CD4-positive, alpha-beta T cell (primary cell): ENCODE measurements around the gene ZNF646. TPM values are rescaled to one million over a fixed set of nuclear protein-coding genes. Genes with fewer than 3 reads are reported as not detected.

ENCODE experiments used
- ATAC-seq: fragments of 200-7000 bp; cut with Tn5 transposase; one replicate; pipeline ENCODE4 v1.10.0; 2022; ENCODE audit warnings: mild to moderate bottlenecking; ENCODE audit not compliant: poor library complexity
- CTCF ChIA-PET: fragments of 350-600 bp; sonication (Branson Sonifier 250); formaldehyde crosslinking; loops from one replicate; lab custom pipeline; 2021; ENCODE audit warnings: antibody characterized with exemption, inconsistent platforms; lab: Charles Lee
- POLR2A ChIA-PET: fragments of 350-600 bp; sonication (Branson Sonifier 250); formaldehyde crosslinking; loops from one replicate; lab custom pipeline; 2021; ENCODE audit warnings: antibody characterized with exemption, inconsistent platforms; lab: Charles Lee
- DNase-seq, 14 experiments: peaks; one replicate each; pipeline ENCODE4 v3.0.0-alpha.2; 2013 to 2020; ENCODE audit warnings: mixed read lengths in 2 of 14
- H3K27ac ChIP-seq, 2 donors: one replicate each; pipeline versions ENCODE4 v1.5.1 to v1.7.0; 2013; ENCODE audit warnings: low read length in 2 of 2, low read depth in 1 of 2, mild to moderate bottlenecking in 1 of 2
- H3K27me3 ChIP-seq, 2 experiments: 1 replicate in 1 of 2; 2 replicates in 1 of 2; pipeline versions ENCODE4 v1.6.1 to v1.7.0; 2013; ENCODE audit warnings: low read length in 2 of 2, control low read depth in 1 of 2, mild to moderate bottlenecking in 1 of 2, moderate library complexity in 1 of 2; ENCODE audit not compliant: insufficient read depth in 2 of 2, control insufficient read depth in 1 of 2
- H3K36me3 ChIP-seq: one replicate; pipeline ENCODE4 v1.6.1; 2013; ENCODE audit warnings: low read length, control low read depth; ENCODE audit not compliant: insufficient read depth
- H3K4me1 ChIP-seq: one replicate; pipeline ENCODE4 v1.6.1; 2013; ENCODE audit warnings: low read length, control low read depth; ENCODE audit not compliant: insufficient read depth
- H3K4me3 ChIP-seq: one replicate; pipeline ENCODE4 v1.5.1; 2013; ENCODE audit warnings: mild to moderate bottlenecking, low read length, moderate library complexity
- H3K9me3 ChIP-seq, 2 experiments: 1 replicate in 1 of 2; 2 replicates in 1 of 2; pipeline versions ENCODE4 v1.6.1 to v1.7.0; 2013; ENCODE audit warnings: low read length in 2 of 2, mild to moderate bottlenecking in 2 of 2, control low read depth in 1 of 2, moderate library complexity in 1 of 2; ENCODE audit not compliant: control insufficient read depth in 1 of 2, insufficient read depth in 1 of 2
- H3K27ac Mint-ChIP-seq: one replicate; pipeline ENCODE4 v1.8.0; 2020; ENCODE audit warnings: mixed read lengths
- H3K27me3 Mint-ChIP-seq: one replicate; pipeline ENCODE4 v1.8.0; 2021; ENCODE audit warnings: mixed read lengths
- H3K36me3 Mint-ChIP-seq: one replicate; pipeline ENCODE4 v1.8.0; 2021; ENCODE audit warnings: low read depth, mixed read lengths
- H3K4me1 Mint-ChIP-seq: one replicate; pipeline ENCODE4 v1.8.0; 2021; ENCODE audit warnings: low read depth, mixed read lengths
- H3K4me3 Mint-ChIP-seq: one replicate; pipeline ENCODE4 v1.8.0; 2020; ENCODE audit warnings: mild to moderate bottlenecking, mixed read lengths
- H3K9me3 Mint-ChIP-seq: one replicate; pipeline ENCODE4 v1.8.0; 2020; ENCODE audit warnings: mixed read lengths
- intact Hi-C, 2 experiments: fragments of 100-400 bp; cut with DNase I in 1 of 2; cut with micrococcal nuclease in 1 of 2; formaldehyde crosslinking; loops; one replicate each; pipeline versions ENCODE4 v1.15.1 to v1.9.0; 2023 to 2025; cut with DNase I, micrococcal nuclease
- total RNA-seq, 174 experiments: library from RNA in 2 of 174; stranded (reverse) in 2 of 174; gene quantifications; one replicate each; pipeline ENCODE4 v1.2.3 and lab custom pipeline; 2021 to 2026
- TF ChIP-seq, protein P1 (sequence below): fragments of 200-600 bp; IDR thresholded peaks from one replicate; pipeline ENCODE4 v1.8.0; 2022; ENCODE audit warnings: antibody characterized with exemption, mild to moderate bottlenecking

The ZNF646 gene
- total RNA-seq, 2 experiments from 2014 or later, result 14.3 to 16.6 TPM

DNA sequence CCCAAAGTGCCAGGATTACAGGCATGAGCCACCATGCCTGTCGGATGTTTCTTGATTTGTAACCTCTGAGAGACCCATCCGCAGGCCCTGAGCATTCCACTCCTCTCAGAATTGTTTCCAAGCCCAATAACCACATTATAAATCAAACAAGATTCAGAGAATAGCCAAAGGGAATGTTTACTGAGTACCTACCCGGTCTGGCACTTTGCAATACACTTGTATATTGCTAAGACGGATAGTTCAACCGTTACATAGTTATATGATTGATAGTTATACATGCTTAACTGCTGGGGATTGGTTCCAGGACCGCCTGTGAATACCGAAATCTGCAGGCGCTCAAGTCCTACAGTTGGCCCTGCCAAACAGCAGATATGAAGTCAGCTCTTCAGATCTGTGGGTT, 40.2 kb downstream of the ZNF646 start:
- no peaks in the 10 kb centered on the region for H3K9me3 ChIP-seq
- H3K4me1 Mint-ChIP-seq, result peaks cover 20% of the 10 kb centered on the region
- DNase-seq (no peak), ATAC-seq (no peak)
- TF ChIP-seq, protein P1, sequence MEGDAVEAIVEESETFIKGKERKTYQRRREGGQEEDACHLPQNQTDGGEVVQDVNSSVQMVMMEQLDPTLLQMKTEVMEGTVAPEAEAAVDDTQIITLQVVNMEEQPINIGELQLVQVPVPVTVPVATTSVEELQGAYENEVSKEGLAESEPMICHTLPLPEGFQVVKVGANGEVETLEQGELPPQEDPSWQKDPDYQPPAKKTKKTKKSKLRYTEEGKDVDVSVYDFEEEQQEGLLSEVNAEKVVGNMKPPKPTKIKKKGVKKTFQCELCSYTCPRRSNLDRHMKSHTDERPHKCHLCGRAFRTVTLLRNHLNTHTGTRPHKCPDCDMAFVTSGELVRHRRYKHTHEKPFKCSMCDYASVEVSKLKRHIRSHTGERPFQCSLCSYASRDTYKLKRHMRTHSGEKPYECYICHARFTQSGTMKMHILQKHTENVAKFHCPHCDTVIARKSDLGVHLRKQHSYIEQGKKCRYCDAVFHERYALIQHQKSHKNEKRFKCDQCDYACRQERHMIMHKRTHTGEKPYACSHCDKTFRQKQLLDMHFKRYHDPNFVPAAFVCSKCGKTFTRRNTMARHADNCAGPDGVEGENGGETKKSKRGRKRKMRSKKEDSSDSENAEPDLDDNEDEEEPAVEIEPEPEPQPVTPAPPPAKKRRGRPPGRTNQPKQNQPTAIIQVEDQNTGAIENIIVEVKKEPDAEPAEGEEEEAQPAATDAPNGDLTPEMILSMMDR, result no peak
- ChIA-PET CTCF (interaction anchor here (0.8 kb wide), 1 partner anchor 28 kb away, joined by 3 read pairs; no protein-coding TSS in a partner anchor), POLR2A (interaction anchor here (1.9 kb wide), 1 partner anchor 28 kb away, joined by 6 read pairs; no protein-coding TSS in a partner anchor)
- H3K27me3 ChIP-seq, result no peaks in the 10 kb centered on the region
- peaks cover 25% of the 10 kb centered on the region for H3K4me1 ChIP-seq
- H3K27me3 Mint-ChIP-seq, result no peaks in the 10 kb centered on the region
- no peak overlapping the region for H3K27ac ChIP-seq
- H3K9me3 Mint-ChIP-seq, result no peaks in the 10 kb centered on the region
- peak overlapping the region; percentile 38 for H3K4me3 Mint-ChIP-seq
- intact Hi-C loops, result no loop called here
- H3K4me3 ChIP-seq, result no peak overlapping the region
- H3K36me3 Mint-ChIP-seq, result peaks cover 48% of the 10 kb centered on the region
- peak overlapping the region; percentile 36 for H3K27ac Mint-ChIP-seq
- peaks cover 27% of the 10 kb centered on the region for H3K36me3 ChIP-seq

DNA sequence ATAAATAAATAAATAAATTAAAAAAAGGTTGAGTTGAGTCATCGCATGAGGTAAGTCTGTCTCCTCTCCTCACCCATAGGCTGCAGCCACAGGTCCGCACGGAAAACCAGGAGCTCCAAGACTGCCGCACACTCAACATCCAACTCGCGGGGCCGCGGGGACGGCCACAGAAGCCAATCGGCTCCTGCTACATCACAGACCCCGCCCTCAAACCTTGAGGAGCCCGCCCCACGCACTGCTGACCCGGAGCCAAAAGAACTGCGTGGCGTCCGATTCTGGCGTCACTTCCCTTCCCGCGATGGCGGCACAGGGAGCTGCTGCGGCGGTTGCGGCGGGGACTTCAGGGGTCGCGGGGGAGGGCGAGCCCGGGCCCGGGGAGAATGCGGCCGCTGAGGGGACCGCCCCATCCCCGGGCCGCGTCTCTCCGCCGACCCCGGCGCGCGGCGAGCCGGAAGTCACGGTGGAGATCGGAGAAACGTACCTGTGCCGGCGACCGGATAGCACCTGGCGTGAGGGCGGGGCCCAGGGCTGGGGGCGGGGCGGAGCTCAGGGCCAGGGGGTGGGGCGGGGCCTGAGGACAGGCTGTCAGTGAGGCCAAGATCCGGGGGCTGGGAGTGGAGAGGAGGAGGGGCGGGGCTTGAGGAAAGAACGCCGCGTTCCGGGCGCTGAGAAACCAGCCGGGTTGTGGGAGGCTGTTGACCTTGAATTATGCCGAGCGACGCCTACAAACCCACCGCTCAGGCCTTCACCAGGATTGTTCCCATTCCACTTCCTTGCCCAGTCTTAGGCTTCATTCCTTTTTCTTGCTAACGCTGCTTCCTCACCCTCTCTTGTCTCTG, 43.4 kb downstream of the ZNF646 start, which contains the start of gene KAT8:
Gene KAT8 (plus strand): TSS at position 281 of the 839 bp plus-strand sequence. CDS start 18 bp downstream, at position 299.
- Histone ChIP-seq H3K4me1 (peaks cover 23% of the 10 kb centered on the region), H3K27me3 (no peaks in the 10 kb centered on the region), H3K27ac (peak within 1 kb of the TSS; percentile 87 to 95), H3K4me3 (peak within 1 kb of the TSS; percentile 68), H3K9me3 (no peaks in the 10 kb centered on the region), H3K36me3 (peaks cover 41% of the 10 kb centered on the region)
- Mint-ChIP-seq H3K4me3 (peak within 1 kb of the TSS; percentile 88), H3K9me3 (no peaks in the 10 kb centered on the region), H3K36me3 (peaks cover 56% of the 10 kb centered on the region), H3K27ac (peak within 1 kb of the TSS; percentile 83), H3K27me3 (no peaks in the 10 kb centered on the region), H3K4me1 (peaks cover 17% of the 10 kb centered on the region)
- ChIA-PET CTCF (interaction anchor here (1.0 to 1.9 kb wide), 3 partner anchors 25 to 176 kb away, joined by 3 to 32 read pairs (median 5); partner anchors contain the start of genes ZNF646 and ZNF668), POLR2A (interaction anchor here (0.6 to 3.1 kb wide), 36 partner anchors 9 to 756 kb away, joined by 3 to 120 read pairs (median 5); partner anchors contain the start of genes ARMC5, BCKDK, BCL7C and FBRS)
- peak; percentile 93 to 99 (median 96) for DNase-seq
- ATAC-seq, result peak; percentile 91
- intact Hi-C loops, result loop anchor here (1.0 to 5.0 kb wide), 4 partner anchors 25 to 390 kb away; partner anchors contain the start of genes ZNF646 (in 2 of the 2), ZNF668 (in 2 of the 2), FUS (in 1 of the 2) and RUSF1 (in 1 of the 2)
- TF ChIP-seq, protein P1, result no peak
